HepG2 (cell line): ENCODE measurements around the gene RSPRY1. TPM values are rescaled to one million over a fixed set of nuclear protein-coding genes. Genes with fewer than 3 reads are reported as not detected.
A peak's percentile ranks its signal among the peaks of the same experiment; 100 is the strongest.

Source experiments
- ATF7-NPFF ChIP-seq: sonication (generic); formaldehyde crosslinking; IDR thresholded peaks from 2 replicates; pipeline ENCODE4 v1.8.1; 2023; ENCODE audit warnings: mild to moderate bottlenecking, low read depth, missing genetic modification reagents, moderate library complexity
- BATF2 ChIP-seq: sonication (generic); formaldehyde crosslinking; IDR thresholded peaks from 2 replicates; pipeline ENCODE4 v1.8.0; 2022; ENCODE audit warnings: mild to moderate bottlenecking, missing genetic modification reagents, moderate library complexity
- CEBPZ ChIP-seq: IDR thresholded peaks from 2 replicates; pipeline ENCODE4 v1.6.1; 2012; ENCODE audit warnings: low read length, improper control_type of control experiment
- CERS6 ChIP-seq: sonication (generic); formaldehyde crosslinking; IDR thresholded peaks from 2 replicates; pipeline ENCODE4 v1.5.0; 2020; ENCODE audit warnings: missing genetic modification reagents
- KAT7 ChIP-seq: IDR thresholded peaks from 2 replicates; pipeline ENCODE4 v1.6.1; 2018; ENCODE audit warnings: borderline replicate concordance, missing compliant biosample characterization
- MLX ChIP-seq: IDR thresholded peaks from 2 replicates; pipeline ENCODE4 v1.6.1; 2016
- NFYB ChIP-seq: sonication (generic); formaldehyde crosslinking; IDR thresholded peaks from 2 replicates; pipeline ENCODE4 v1.4.0; 2020; ENCODE audit warnings: missing genetic modification reagents
- NR1H2 ChIP-seq: sonication (generic); formaldehyde crosslinking; IDR thresholded peaks from 2 replicates; pipeline ENCODE4 v1.8.1; 2022; ENCODE audit warnings: low read depth, missing genetic modification reagents, borderline replicate concordance
- PAWR ChIP-seq: sonication (generic); formaldehyde crosslinking; IDR thresholded peaks from 2 replicates; pipeline ENCODE4 v1.4.0; 2020; ENCODE audit warnings: missing genetic modification reagents, mild to moderate bottlenecking, borderline replicate concordance
- PHF5A ChIP-seq: IDR thresholded peaks from one replicate; pipeline ENCODE4 v1.6.1; 2018; ENCODE audit warnings: low read depth, missing genetic modification reagents; ENCODE audit not compliant: unreplicated experiment
- RXRB ChIP-seq: IDR thresholded peaks from 2 replicates; pipeline ENCODE4 v1.6.1; 2016; ENCODE audit warnings: borderline replicate concordance, missing genetic modification reagents, missing compliant biosample characterization
- SMAD1 ChIP-seq: sonication (generic); formaldehyde crosslinking; IDR thresholded peaks from 2 replicates; pipeline ENCODE4 v1.4.0; 2020; ENCODE audit warnings: missing genetic modification reagents, low read depth, mild to moderate bottlenecking, borderline replicate concordance
- SP4 ChIP-seq: sonication (generic); formaldehyde crosslinking; IDR thresholded peaks from 2 replicates; pipeline ENCODE4 v1.8.1; 2023; ENCODE audit warnings: mild to moderate bottlenecking, missing genetic modification reagents
- TBL1XR1 ChIP-seq: fragments of 150-350 bp; IDR thresholded peaks from 2 replicates; pipeline ENCODE4 v1.6.1; 2014; ENCODE audit warnings: borderline replicate concordance, low read length; ENCODE audit not compliant: partially characterized antibody
- ZFY ChIP-seq: sonication (generic); formaldehyde crosslinking; IDR thresholded peaks from 2 replicates; pipeline ENCODE4 v1.4.0; 2020; ENCODE audit warnings: missing genetic modification reagents
- ZNF329 ChIP-seq: sonication (generic); formaldehyde crosslinking; IDR thresholded peaks from 2 replicates; pipeline ENCODE4 v1.9.0; 2021; ENCODE audit warnings: low read depth, mild to moderate bottlenecking, missing genetic modification reagents
- ZNF335 ChIP-seq: sonication (generic); formaldehyde crosslinking; IDR thresholded peaks from 2 replicates; pipeline ENCODE4 v1.4.0; 2020; ENCODE audit warnings: missing genetic modification reagents
- ZNF710 ChIP-seq: sonication (generic); formaldehyde crosslinking; IDR thresholded peaks from 2 replicates; pipeline ENCODE4 v1.5.0; 2020; ENCODE audit warnings: mild to moderate bottlenecking, missing genetic modification reagents, borderline replicate concordance
- ZNF75D ChIP-seq: sonication (generic); formaldehyde crosslinking; IDR thresholded peaks from 2 replicates; pipeline ENCODE4 v1.8.1; 2023; ENCODE audit warnings: missing genetic modification reagents, mild to moderate bottlenecking, borderline replicate concordance
- ZNF777 ChIP-seq: sonication (generic); formaldehyde crosslinking; IDR thresholded peaks from 2 replicates; pipeline ENCODE4 v1.4.0; 2020; ENCODE audit warnings: missing genetic modification reagents
- ZNF883 ChIP-seq: sonication (generic); formaldehyde crosslinking; IDR thresholded peaks from 2 replicates; pipeline ENCODE4 v1.5.1; 2020; ENCODE audit warnings: mild to moderate bottlenecking, missing genetic modification reagents; ENCODE audit errors: not compliant biosample characterization
- polyA plus RNA-seq, 8 experiments: library from polyadenylated mRNA; depleted of rRNA in 3 of 8; stranded (reverse) in 7 of 8; unstranded in 1 of 8; fragments of >200 nt; fragmentation: Illumina TruSeq in 4 of 8; extraction: Trizol in 4 of 8; gene quantifications; 2 replicates each; pipeline versions ENCODE4 v1.2.1 to v1.2.3, GENCODE V29; 2011 to 2016; ENCODE audit warnings: low read depth in 4 of 8, missing spikeins in 1 of 8, mixed read lengths in 1 of 8; ENCODE audit not compliant: insufficient read depth in 1 of 8
- total RNA-seq, 5 experiments: library from RNA; depleted of rRNA; stranded (reverse); fragments of >200 nt; fragmentation: Illumina TruSeq; extraction: Trizol; gene quantifications; 2 replicates each; pipeline ENCODE4 v1.2.3, GENCODE V29; 2016; ENCODE audit warnings: low read depth in 1 of 5

The RSPRY1 gene
- total and polyA plus RNA-seq, 2 of the 13 experiments (the other 11 are each of a cell fraction or from before 2014, with no cell fraction given), result 53.4 to 61.0 TPM

- TF ChIP-seq ZNF335 (CRISPR knock-in tag) (no peak; the same call in 1 of the 2 replicates), NR1H2 (CRISPR knock-in tag) (no peak), PAWR (no peak), BATF2 (CRISPR knock-in tag) (no peak; the same call in 1 of the 2 replicates), PHF5A (CRISPR knock-in tag) (peak; percentile 98), ATF7-NPFF (CRISPR knock-in tag) (peak; percentile 61; the same call in 1 of the 2 replicates), ZNF710 (peak; percentile 97), SP4 (CRISPR knock-in tag) (peak; percentile 84), CEBPZ (no peak), TBL1XR1 (peak; percentile 71), ZNF883 (CRISPR knock-in tag) (peak; percentile 83), SMAD1 (CRISPR knock-in tag) (peak; percentile 87; the same call in 1 of the 2 replicates), KAT7 (CRISPR knock-in tag) (peak; percentile 79; the same call in 1 of the 2 replicates), ZFY (CRISPR knock-in tag) (peak; percentile 49; the same call in 1 of the 2 replicates), ZNF75D (CRISPR knock-in tag) (no peak), RXRB (peak; percentile 96; the same call in 1 of the 2 replicates), MLX (CRISPR knock-in tag) (peak; percentile 88), ZNF329 (CRISPR knock-in tag) (0 out of 2 replicates have a peak, but pooled peaks have one; percentile 82), NFYB (CRISPR knock-in tag) (no peak), ZNF777 (CRISPR knock-in tag) (no peak; the same call in 1 of the 2 replicates), CERS6 (CRISPR knock-in tag) (no peak)
Measured at GRCh38 chr16:57279780-57280638, 93.9 kb downstream of the RSPRY1 start (continued).
